CD4-positive, CD25-positive, alpha-beta regulatory T cell (primary cell): ENCODE measurements around the gene EIF2B1. TPM values are rescaled to one million over a fixed set of nuclear protein-coding genes. Genes with fewer than 3 reads are reported as not detected.

ENCODE experiments used
- ATAC-seq, 2 donors: fragments of 150-1000 bp; cut with Tn5 transposase; one replicate each; pipeline ENCODE4 v1.10.0; 2021; ENCODE audit warnings: low read depth in 2 of 2, moderate number of reproducible peaks in 2 of 2, moderate library complexity in 1 of 2
- DNase-seq, 3 donors: peaks; one replicate each; pipeline versions ENCODE4 v3.0.0 to v3.0.0-alpha.2; 2012 to 2022; ENCODE audit warnings: mixed read lengths in 1 of 3
- H3K27ac ChIP-seq: one replicate; pipeline ENCODE4 v1.7.0; 2013; ENCODE audit warnings: mild to moderate bottlenecking, low read length; ENCODE audit not compliant: insufficient read depth, poor library complexity, severe bottlenecking
- H3K27me3 ChIP-seq: one replicate; pipeline ENCODE4 v1.7.0; 2013; ENCODE audit warnings: low read length; ENCODE audit not compliant: control insufficient read depth, insufficient read depth
- H3K36me3 ChIP-seq: one replicate; pipeline ENCODE4 v1.7.0; 2013; ENCODE audit warnings: mild to moderate bottlenecking, low read length, moderate library complexity; ENCODE audit not compliant: control insufficient read depth, insufficient read depth
- H3K4me1 ChIP-seq: 2 replicates; pipeline ENCODE4 v1.7.0; 2013; ENCODE audit warnings: mild to moderate bottlenecking, low read length; ENCODE audit not compliant: insufficient read depth, control insufficient read depth, poor library complexity, severe bottlenecking
- H3K4me3 ChIP-seq: one replicate; pipeline ENCODE4 v1.7.0; 2013; ENCODE audit warnings: low read depth, mild to moderate bottlenecking, low read length, moderate library complexity
- H3K9me3 ChIP-seq, 2 experiments: 1 replicate in 1 of 2; 2 replicates in 1 of 2; pipeline ENCODE4 v1.7.0; 2013; ENCODE audit warnings: low read length in 2 of 2, mild to moderate bottlenecking in 1 of 2, moderate library complexity in 1 of 2; ENCODE audit not compliant: control insufficient read depth in 2 of 2
- H3K27ac Mint-ChIP-seq, 3 donors: one replicate each; pipeline ENCODE4 v1.8.0; 2020 to 2022; ENCODE audit warnings: mild to moderate bottlenecking in 3 of 3, mixed read lengths in 3 of 3, moderate library complexity in 2 of 3
- H3K27me3 Mint-ChIP-seq: one replicate; pipeline ENCODE4 v1.8.0; 2022; ENCODE audit warnings: mild to moderate bottlenecking, mixed read lengths
- H3K36me3 Mint-ChIP-seq: one replicate; pipeline ENCODE4 v1.8.0; 2020; ENCODE audit warnings: mixed read lengths
- H3K4me1 Mint-ChIP-seq, 4 donors: one replicate each; pipeline ENCODE4 v1.8.0; 2020 to 2022; ENCODE audit warnings: mixed read lengths in 4 of 4, mild to moderate bottlenecking in 1 of 4
- H3K4me3 Mint-ChIP-seq, 4 donors: one replicate each; pipeline ENCODE4 v1.8.0; 2020 to 2022; ENCODE audit warnings: mild to moderate bottlenecking in 4 of 4, mixed read lengths in 4 of 4, moderate library complexity in 3 of 4
- H3K9me3 Mint-ChIP-seq, 7 donors: one replicate each; pipeline ENCODE4 v1.8.0; 2020 to 2022; ENCODE audit warnings: mixed read lengths in 7 of 7, mild to moderate bottlenecking in 3 of 7, moderate library complexity in 2 of 7
- polyA plus RNA-seq, 4 donors: library from polyadenylated mRNA; unstranded; fragments of 300-500 nt; fragmentation: Illumina TruSeq; gene quantifications; one replicate each; pipeline ENCODE4 v1.2.3, GENCODE V29; 2021
- total RNA-seq: library from RNA; stranded (reverse); gene quantifications from one replicate; pipeline ENCODE4 v1.2.3, GENCODE V29; 2022

The EIF2B1 gene
- total and polyA plus RNA-seq, 5 donors from 2014 or later = 53.8 to 84.1 (median 69.0) TPM

- ATAC-seq (no peak), DNase-seq (no peak)
- H3K4me3 ChIP-seq = no peak overlapping the region
- Mint-ChIP-seq H3K27me3 (peaks cover 6% of the 10 kb centered on the region), H3K4me3 (no peak overlapping the region), H3K9me3 (no peaks in the 10 kb centered on the region), H3K4me1 (peaks cover 0 to 10% (median under 1%) of the 10 kb centered on the region in 4 donors), H3K36me3 (no peaks in the 10 kb centered on the region), H3K27ac (peak overlapping the region in 1 of 3 donors; percentile 44)
- H3K27me3 ChIP-seq = no peaks in the 10 kb centered on the region
- H3K9me3 ChIP-seq = no peaks in the 10 kb centered on the region
- no peaks in the 10 kb centered on the region for H3K4me1 ChIP-seq
- H3K27ac ChIP-seq = no peak overlapping the region
- H3K36me3 ChIP-seq = no peaks in the 10 kb centered on the region
Observed at GRCh38 chr12:123576611-123577010, 56.9 kb downstream of the EIF2B1 start.

- ATAC-seq = no peak
- no peaks in the 10 kb centered on the region for H3K36me3 Mint-ChIP-seq
- Histone ChIP-seq H3K4me1 (no peaks in the 10 kb centered on the region), H3K27ac (no peak overlapping the region), H3K4me3 (no peak overlapping the region), H3K27me3 (no peaks in the 10 kb centered on the region), H3K9me3 (no peaks in the 10 kb centered on the region), H3K36me3 (no peaks in the 10 kb centered on the region)
- peaks cover 23% of the 10 kb centered on the region for H3K27me3 Mint-ChIP-seq
- no peak overlapping the region for H3K27ac Mint-ChIP-seq
- no peak for DNase-seq
- no peak overlapping the region for H3K4me3 Mint-ChIP-seq
- peaks cover 0 to 6% (median 4%) of the 10 kb centered on the region in 4 donors for H3K4me1 Mint-ChIP-seq
- H3K9me3 Mint-ChIP-seq = no peaks in the 10 kb centered on the region
Observed at GRCh38 chr12:123573870-123574269, 59.6 kb downstream of the EIF2B1 start.

- H3K27ac Mint-ChIP-seq = no peak overlapping the region
- H3K4me1 Mint-ChIP-seq = peaks cover 0 to 6% (median 3%) of the 10 kb centered on the region in 4 donors
- H3K36me3 Mint-ChIP-seq = no peaks in the 10 kb centered on the region
- Histone ChIP-seq H3K27ac (no peak overlapping the region), H3K27me3 (no peaks in the 10 kb centered on the region), H3K4me3 (no peak overlapping the region), H3K4me1 (no peaks in the 10 kb centered on the region), H3K9me3 (no peaks in the 10 kb centered on the region), H3K36me3 (no peaks in the 10 kb centered on the region)
- no peak overlapping the region for H3K4me3 Mint-ChIP-seq
- no peaks in the 10 kb centered on the region for H3K9me3 Mint-ChIP-seq
- peaks cover 24% of the 10 kb centered on the region for H3K27me3 Mint-ChIP-seq
- ATAC-seq (no peak), DNase-seq (no peak)
Observed at GRCh38 chr12:123572391-123572790, 61.1 kb downstream of the EIF2B1 start.

- no peak for DNase-seq
- ATAC-seq = no peak
- no peaks in the 10 kb centered on the region for H3K9me3 ChIP-seq
- Mint-ChIP-seq H3K4me1 (peaks cover 0 to 6% (median 3%) of the 10 kb centered on the region in 4 donors), H3K9me3 (no peaks in the 10 kb centered on the region), H3K27ac (no peak overlapping the region), H3K36me3 (no peaks in the 10 kb centered on the region), H3K27me3 (peaks cover 24% of the 10 kb centered on the region), H3K4me3 (no peak overlapping the region)
- H3K27me3 ChIP-seq = no peaks in the 10 kb centered on the region
- no peak overlapping the region for H3K4me3 ChIP-seq
- no peaks in the 10 kb centered on the region for H3K36me3 ChIP-seq
- no peaks in the 10 kb centered on the region for H3K4me1 ChIP-seq
- H3K27ac ChIP-seq = no peak overlapping the region
Observed at GRCh38 chr12:123571343-123571813, 62.1 kb downstream of the EIF2B1 start.

Other genes starting within 250 kb of the EIF2B1 start
- 34.9 TPM for gene KMT5A, start 249.6 kb downstream of the EIF2B1 start, total RNA-seq
- gene KMT5A, start 249.6 kb downstream of the EIF2B1 start, polyA plus RNA-seq = 1 to 10 TPM; 1.2 to 4.6 (median 1.7) TPM
- 14.7 TPM for gene RILPL2, start 197.0 kb downstream of the EIF2B1 start, total RNA-seq
- gene RILPL2, start 197.0 kb downstream of the EIF2B1 start, polyA plus RNA-seq = 10 to 100 TPM; 10.2 to 15.5 (median 10.9) TPM
- gene SNRNP35, start 175.5 kb downstream of the EIF2B1 start, total RNA-seq = 47.8 TPM
- gene SNRNP35, start 175.5 kb downstream of the EIF2B1 start, polyA plus RNA-seq = 10 to 100 TPM; 43.5 to 54.4 (median 46.0) TPM
- 6.6 TPM for gene RILPL1, start 100.0 kb downstream of the EIF2B1 start, total RNA-seq
- under 1 TPM; 0.13 to 0.49 (median 0.32) TPM for gene RILPL1, start 100.0 kb downstream of the EIF2B1 start, polyA plus RNA-seq
- 77.4 TPM for gene TMED2, start 49.1 kb downstream of the EIF2B1 start, total RNA-seq
- gene TMED2, start 49.1 kb downstream of the EIF2B1 start, polyA plus RNA-seq = 100 to 1,000 TPM; 247 to 340 (median 298) TPM
- gene DDX55, start 31.6 kb downstream of the EIF2B1 start, total RNA-seq = 25.1 TPM
- 10 to 100 TPM; 13.9 to 18.0 (median 15.1) TPM for gene DDX55, start 31.6 kb downstream of the EIF2B1 start, polyA plus RNA-seq
- gene GTF2H3, start 143 bp upstream of the EIF2B1 start, total RNA-seq = 15.3 TPM
- 10 to 100 TPM; 19.6 to 32.6 (median 27.7) TPM for gene GTF2H3, start 143 bp upstream of the EIF2B1 start, polyA plus RNA-seq
- gene TCTN2, start 37.4 kb upstream of the EIF2B1 start, total RNA-seq = 3.7 TPM
- 1 to 10 TPM in 2 of 4 donors, under 1 TPM in 2; 0.11 to 1.9 (median 1.2) TPM for gene TCTN2, start 37.4 kb upstream of the EIF2B1 start, polyA plus RNA-seq
- 36.0 TPM for gene ATP6V0A2, start 78.7 kb upstream of the EIF2B1 start, total RNA-seq
- gene ATP6V0A2, start 78.7 kb upstream of the EIF2B1 start, polyA plus RNA-seq = 10 to 100 TPM; 20.3 to 27.2 (median 27.0) TPM
- 0.02 TPM for gene DNAH10, start 128.6 kb upstream of the EIF2B1 start, total RNA-seq
- under 1 TPM in 1 of 4 donors, not detected in 3; 0.07 TPM for gene DNAH10, start 128.6 kb upstream of the EIF2B1 start, polyA plus RNA-seq